Measurements from ENCODE around the gene RPN2.

DNA sequence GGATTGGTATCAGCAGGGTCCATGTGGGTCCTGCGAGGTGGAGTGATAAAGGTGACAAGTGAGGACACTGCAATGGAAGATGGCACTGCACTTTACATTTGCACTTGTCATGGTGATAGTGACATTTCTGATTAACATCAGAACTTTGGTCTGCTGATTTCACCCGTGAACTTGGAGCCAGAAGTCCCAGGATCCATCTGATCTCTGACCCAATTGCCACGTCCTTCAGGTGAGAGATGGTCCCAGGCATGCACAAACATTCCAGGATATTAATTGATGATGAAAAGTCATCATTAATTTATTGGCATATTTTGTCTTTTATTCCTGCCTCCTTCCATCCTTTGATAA, 92.3 kb downstream of the RPN2 start:
- no peak for TF ChIP-seq TARDBP (IDR thresholded peaks at IDR 0.05)
- no peak for TF ChIP-seq HDGF (IDR thresholded peaks at IDR 0.05; ENCODE audit: borderline replicate concordance)
- TF ChIP-seq SP1 (IDR thresholded peaks at IDR 0.05), result no peak
- no peak for TF ChIP-seq ELF4 (IDR thresholded peaks at IDR 0.05)

All from HEK293T (cell line).